LNCaP clone FGC (cell line): Measurements from ENCODE around the gene LAMTOR2.

Source experiments
- DNase-seq: peaks from one replicate; pipeline ENCODE4 v3.0.0-alpha.2; 2011; ENCODE audit warnings: low read depth
- H3K4me3 ChIP-seq: 2 replicates; pipeline ENCODE4 v1.5.1; 2011; ENCODE audit warnings: mild to moderate bottlenecking, low read depth, low read length, control low read depth
- CTCF ChIP-seq: IDR thresholded peaks from 2 replicates; pipeline ENCODE4 v1.5.1; 2012; ENCODE audit warnings: mild to moderate bottlenecking; ENCODE audit not compliant: control insufficient read depth, insufficient read depth; ENCODE audit errors: extremely low read depth

The LAMTOR2 gene

GRCh38 chr1:156072251-156072650, 17.7 kb downstream of the LAMTOR2 start:
- no peak for TF ChIP-seq CTCF
- DNase-seq: no peak
- H3K4me3 ChIP-seq: no peak overlapping the region

GRCh38 chr1:156073110-156073687, 18.6 kb downstream of the LAMTOR2 start:
- no peak for DNase-seq
- H3K4me3 ChIP-seq: no peak overlapping the region
- TF ChIP-seq CTCF: no peak

GRCh38 chr1:156073740-156074139, 19.2 kb downstream of the LAMTOR2 start:
- TF ChIP-seq CTCF: no peak
- H3K4me3 ChIP-seq: no peak overlapping the region
- DNase-seq: no peak

GRCh38 chr1:156074661-156075060, 20.1 kb downstream of the LAMTOR2 start:
- no peak for TF ChIP-seq CTCF
- no peak for DNase-seq

GRCh38 chr1:156075162-156075561, 20.6 kb downstream of the LAMTOR2 start:
- no peak for TF ChIP-seq CTCF
- no peak overlapping the region for H3K4me3 ChIP-seq
- no peak for DNase-seq

More at GRCh38 chr1:156074661-156075060, 20.1 kb downstream of the LAMTOR2 start:
- no peak overlapping the region for H3K4me3 ChIP-seq

- DNase-seq: no peak
- H3K4me3 ChIP-seq: no peak overlapping the region
- no peak for TF ChIP-seq CTCF
Measured at GRCh38 chr1:156075775-156076204, 21.2 kb downstream of the LAMTOR2 start.
